ENCODE data around the gene DUS1L.
"Not testable (repeated sequence)": the region's sequence is repeated elsewhere in the genome, so short reads cannot be mapped to it uniquely, and the experiment has no call there.

Gene DUS1L

DNA sequence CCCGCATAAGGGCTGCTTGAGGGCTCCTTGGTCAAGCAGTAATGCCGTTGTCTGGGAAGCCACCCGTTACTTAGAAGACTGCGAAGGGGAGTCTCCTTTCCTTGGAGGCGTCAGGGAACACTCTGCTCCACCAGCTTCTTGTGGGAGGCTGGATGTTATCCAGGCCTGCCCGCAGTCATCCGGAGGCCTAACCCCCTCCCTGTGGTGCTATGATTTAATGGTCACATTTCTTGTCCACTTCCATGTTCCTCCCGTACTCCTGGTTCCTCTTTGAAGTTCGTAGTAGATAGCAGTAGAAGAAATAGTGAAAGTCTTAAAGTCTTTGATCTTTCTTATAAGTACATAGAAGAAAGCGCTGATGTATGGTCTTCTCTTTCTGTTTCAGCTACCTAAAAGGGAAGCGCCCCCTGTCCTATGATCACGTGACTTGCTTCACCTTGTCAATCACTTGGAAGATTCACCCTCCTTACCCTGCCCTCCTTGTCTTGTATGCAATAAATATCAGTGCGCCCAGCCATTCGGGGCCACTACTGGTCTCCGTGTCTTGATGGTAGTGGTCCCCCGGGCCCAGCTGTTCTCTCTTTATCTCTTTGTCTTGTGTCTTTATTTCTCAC lies 26.7 kb downstream of the DUS1L start:
- not testable (repeated sequence) for DNase-seq

DNA sequence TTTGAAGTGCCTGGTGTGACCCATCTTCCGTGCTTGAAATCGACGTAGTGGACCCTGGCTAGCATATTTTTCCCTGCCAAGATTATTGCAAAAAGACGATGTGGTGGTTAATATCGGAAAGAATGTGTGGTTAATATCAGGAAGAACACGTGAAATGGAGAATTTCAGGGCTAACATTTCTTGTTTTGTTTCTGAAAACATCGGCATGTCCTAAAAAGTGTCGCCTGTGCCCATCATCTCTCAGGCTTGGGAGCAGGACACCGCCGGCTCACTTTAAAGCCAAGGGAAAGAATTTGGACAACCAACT lies 27.8 kb downstream of the DUS1L start:
- no peak for DNase-seq

DNA sequence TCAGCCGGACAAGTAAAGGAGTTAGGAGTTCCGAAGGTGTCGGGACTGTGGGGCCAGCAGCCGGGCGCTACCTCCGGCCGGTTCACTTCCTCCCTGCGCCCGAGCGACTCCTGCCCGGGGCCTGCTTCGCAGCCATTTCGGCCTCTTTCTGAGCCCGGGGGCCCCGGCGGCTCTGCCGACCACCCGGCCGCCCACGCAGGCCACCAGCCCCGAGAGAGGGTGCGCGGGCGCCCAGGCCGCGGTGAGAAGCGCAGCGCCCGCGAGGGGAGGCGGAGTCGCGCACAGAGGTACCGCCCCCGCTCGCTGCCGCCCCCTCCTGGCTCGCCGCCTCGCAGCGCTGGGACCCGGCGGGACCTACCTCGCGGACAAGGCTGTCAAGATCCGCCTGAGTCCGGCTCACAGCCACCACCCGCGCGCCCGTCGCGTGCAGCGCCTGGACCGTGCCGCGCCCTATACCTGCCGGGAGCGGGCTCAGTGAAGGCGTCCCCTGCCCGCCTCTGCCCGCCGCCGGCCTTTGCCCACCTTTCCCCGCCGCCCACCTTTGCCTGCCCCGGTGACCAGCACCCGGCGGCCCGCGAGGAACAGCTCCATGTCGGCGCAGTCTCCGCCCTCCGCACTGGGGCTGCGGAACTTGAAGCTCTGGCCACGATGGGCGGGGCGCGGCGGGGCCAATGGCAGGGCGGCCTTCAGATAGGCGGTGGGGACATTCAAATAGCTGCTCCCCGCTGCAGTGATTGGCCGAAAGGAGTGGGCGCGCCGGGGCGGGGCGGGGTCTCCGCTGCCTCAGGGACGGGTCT lies 28.3 kb downstream of the DUS1L start, which contains the start of gene DCXR:
Gene DCXR, minus strand, starts transcription at position 606 of the 797 bp plus-strand sequence. Its CDS starts 15 bp downstream, at position 591.
- peak; percentile 92 for DNase-seq

DNA sequence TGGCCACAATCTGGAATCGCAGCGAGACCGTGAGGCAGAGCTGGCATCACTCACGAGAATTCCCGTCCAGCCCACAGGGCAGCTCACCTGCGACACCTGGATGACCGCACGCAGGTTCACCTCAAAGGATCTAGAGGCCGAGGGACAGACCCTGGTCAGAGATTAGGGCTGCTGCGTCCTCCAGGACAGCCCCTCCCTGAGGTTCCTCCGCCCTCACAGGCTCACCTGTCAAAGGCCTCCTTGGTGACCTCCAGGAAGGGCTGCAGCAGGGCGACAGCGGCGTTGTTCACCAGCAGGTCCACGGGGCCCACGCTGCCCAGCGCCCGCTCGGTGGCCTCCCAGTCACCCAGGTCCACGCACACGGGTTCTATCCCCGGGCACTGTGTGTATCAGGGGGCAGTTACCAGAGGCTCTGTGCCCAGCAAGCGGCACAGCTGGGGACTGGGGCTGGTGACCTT lies 28.9 kb downstream of the DUS1L start:
- no peak for DNase-seq

DNA sequence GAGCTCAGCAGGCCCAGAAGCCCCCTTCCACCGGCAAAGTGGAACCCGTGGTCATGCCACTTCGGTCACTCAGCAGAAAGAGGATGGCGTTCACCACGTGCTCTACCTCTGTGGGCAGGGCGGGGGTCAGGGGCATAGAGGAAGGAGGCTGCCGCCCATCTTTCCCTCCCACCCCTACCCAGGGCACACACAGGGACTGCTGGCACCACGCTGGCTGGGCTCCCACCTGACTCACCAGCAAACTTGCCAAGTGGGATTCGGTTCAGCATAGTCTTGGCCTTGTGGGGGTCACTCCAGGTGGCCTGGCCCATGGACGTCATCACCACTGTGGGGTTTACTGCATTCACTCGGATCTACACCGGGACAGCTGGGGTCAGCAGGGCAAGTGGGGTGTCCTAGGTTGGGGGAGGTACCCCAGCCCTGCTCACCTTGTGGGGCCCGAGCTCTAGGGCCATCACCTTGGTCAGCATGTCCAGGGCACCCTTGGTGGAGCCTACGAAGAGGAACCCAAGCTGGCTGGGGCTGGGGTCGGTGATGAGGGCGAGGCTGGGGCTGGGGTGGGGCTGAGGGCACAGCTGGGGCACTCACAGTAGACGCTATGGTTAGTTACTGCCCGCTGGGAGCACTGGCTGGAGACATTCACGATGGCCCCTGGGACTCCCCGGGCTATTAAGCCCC lies 29.5 kb downstream of the DUS1L start:
- DNase-seq, result no peak

DNA sequence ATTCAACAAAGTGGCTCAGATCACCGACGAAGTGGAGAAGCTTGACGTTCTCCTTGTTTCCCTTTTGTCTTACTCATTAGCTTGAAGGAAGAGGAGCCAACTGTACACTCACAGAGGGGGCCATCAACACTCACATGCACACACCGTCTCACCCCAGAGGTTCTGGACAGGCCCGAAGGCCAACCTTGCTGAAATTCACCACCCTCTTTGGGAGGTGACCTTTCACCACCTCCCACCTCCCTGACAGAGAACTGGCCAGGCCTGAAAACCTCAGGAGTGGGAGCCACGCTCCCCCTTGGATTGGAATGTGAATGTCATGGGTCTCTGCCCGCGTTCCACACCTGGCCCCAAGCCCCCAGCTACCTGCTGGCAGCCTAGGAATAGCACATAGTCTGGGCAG lies 30.1 kb downstream of the DUS1L start:
- DNase-seq, result no peak

DNA sequence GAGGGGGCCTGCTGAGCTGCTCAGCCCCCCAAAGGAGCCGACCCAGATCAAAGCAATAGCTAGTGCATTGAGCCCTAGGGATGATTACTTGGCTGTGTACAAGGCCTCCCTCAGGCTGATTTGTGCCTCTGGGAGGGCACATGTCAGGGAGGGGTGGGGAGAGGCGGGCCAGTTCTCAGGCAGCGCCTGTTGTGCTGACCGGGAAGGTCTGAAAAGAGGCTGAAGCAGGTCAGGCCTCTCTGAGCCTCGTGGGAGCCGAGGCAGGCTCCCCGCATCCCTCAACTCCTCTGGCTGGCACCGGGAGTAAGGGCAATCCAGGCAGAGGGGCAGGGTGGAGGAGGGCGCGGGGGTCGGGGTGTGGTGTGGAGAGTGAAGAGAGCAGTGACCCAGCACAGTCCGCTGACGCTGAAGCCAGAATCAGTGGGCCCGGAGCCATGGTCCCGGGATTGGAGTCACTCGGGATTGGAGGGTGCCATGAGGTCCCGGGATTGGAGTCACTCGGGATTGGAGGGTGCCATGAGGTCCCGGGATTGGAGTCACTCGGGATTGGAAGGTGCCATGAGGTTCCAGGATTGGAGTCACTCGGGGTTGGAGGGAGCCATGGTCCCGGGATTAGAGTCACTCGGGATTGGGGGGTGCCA lies 31.1 kb downstream of the DUS1L start:
- DNase-seq, result no peak

DNA sequence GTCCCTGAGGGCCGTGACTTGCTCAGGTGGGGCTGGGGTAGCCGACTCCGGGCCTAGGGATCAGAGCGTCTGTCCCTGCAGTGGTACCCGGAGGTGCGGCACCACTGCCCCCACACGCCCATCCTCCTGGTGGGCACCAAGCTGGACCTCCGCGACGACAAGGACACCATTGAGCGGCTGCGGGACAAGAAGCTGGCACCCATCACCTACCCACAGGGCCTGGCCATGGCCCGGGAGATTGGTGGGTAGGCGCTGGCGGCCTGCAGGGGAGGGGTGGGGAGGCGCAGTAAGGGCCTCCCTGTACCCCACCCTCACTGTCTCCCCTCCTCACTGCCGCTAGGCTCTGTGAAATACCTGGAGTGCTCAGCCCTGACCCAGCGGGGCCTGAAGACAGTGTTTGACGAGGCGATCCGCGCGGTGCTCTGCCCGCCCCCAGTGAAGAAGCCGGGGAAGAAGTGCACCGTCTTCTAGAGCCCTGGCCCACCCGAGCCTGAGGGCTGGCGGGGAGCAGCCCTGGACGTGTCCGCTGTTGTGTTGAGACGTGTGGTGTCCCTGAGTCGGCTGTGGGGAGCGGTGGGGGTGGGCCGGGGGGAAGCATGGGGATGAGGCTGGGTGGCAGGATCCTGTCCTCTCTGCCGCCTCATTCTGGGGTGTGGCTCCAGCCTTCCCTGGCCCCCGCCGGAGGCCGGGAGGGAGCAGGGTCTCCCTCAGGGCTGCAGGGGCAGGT lies 32.1 kb downstream of the DUS1L start:
- no peak for DNase-seq

DNA sequence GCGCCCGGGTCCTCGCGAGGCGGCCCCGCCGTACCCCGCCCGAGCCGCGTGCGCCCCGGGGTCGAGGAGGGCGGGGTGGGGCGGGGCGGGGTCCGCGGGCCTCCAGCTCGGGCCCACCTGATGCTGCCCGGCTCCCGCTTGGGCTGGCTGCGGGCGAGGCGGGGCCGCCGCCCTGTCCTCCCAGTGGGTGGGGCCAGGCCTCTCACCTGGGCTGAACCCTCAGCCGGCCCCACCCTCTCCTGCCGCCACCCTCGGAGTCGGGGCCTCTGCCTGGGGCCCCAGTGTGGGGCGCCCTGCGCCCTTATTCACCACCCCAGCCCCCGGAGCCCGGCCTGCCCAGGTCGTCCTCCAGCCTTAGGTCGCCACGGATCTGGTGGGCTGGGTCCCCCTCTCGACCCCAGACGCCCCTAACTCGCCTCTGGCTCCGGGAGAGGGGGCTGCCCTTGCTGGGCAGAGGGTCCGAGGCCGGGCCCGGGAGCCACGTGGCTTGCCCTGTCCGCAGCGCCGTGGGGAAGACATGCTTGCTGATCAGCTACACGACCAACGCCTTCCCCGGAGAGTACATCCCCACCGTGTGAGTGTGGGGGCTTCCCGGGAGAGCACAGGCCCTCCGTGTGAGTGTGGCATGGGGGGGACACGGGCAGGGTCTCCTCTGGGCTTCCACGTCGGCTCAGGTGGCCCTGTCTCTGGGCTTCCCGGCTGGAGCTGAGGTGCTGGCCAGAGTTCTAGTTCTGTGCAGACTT lies 33.5 kb downstream of the DUS1L start:
- DNase-seq, result peak; percentile 28

DNA sequence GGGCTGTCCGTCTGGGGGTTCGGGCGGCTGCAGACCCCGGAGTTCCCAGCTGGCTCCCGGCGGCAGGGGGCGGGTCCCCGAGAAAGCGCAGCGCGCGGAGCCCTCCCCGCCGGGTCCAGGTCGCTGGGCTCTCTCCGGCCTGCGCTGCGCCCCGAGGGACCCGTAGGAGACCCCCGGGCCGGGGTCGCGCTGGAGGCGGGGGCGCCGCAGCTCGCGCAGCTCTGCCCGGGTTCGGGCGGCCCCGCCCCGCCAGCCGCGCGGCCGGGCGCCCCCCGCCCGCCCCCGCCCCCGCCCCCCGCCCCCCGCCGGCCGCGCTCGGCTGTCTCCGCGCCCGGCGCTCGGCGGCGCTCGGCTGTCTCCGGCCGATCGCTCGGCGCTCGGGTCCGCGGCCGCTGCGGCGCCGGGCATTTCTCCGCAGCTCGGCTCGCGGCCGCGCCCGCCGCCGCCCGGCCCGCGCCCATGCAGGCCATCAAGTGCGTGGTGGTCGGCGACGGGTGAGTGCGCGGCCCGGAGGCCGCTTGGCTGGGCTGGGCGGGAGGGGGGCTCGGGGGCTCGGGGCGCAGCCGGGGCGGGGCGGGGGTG lies 34.2 kb downstream of the DUS1L start, which contains the start of gene RAC3:
Gene RAC3, plus strand, starts transcription at position 376 of the 582 bp plus-strand sequence. Its CDS starts 84 bp downstream, at position 460.
- peak; percentile 46 for DNase-seq

DNA sequence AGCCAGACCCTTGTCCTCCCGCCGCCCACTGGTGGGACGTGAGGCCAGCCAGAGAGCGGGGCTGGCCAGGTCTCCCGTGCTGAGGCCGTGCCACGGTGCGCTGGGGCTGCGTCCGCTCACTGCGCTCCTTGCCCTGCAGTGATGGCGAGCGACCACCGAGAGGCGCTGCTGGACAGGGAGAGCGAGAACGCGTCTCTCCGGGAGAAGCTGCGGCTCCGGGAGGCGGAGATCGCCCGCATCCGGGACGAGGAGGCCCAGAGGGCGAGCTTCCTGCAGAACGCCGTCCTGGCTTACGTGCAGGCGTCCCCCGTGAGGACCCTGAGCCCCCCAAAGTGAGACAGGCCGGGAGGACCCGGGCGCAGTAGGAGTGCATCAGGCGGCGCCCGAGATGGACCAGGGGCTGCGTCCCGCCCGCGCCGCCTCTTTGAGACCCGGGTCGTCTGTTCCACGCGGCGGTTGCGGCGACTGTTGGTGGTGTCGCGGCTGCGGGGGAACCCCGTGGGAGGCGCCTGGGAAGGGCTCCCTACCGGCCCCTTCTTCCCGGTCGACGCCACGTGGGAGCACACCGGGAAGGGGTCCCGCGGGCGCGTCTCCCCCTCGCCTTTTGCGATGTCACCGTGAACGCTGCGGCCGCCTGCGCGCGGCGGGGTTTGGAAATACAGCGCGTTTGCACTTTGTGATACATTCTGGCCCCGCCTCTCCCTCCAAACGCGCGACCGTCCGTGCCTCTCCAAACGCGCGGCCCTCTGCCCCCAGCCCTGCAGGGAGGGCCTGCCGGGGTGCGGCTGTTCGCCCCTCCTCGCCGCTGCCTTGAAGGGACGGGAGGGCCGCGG lies 34.9 kb downstream of the DUS1L start:
- peak; percentile 42 for DNase-seq

DNA sequence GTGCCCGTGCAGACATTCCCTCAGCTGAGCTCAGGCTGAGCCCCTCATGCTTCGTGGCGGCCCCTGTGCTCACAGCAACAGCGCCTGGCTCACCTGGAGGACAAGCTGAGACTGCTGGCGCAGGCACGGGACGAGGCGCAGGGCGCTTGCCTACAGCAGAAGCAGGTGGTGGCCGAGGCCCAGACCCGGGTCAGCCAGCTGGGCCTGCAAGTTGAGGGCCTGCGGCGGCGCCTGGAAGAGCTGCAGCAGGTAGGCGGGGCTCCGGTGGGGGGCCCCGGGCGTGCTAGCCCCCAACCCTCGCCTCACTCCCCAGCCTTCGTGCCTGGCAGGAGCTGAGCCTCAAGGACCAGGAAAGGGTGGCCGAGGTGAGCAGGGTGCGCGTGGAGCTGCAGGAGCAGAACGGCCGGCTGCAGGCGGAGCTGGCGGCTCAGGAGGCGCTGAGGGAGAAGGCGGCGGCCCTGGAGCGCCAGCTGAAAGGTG lies 35.6 kb downstream of the DUS1L start:
- no peak for DNase-seq

DNA sequence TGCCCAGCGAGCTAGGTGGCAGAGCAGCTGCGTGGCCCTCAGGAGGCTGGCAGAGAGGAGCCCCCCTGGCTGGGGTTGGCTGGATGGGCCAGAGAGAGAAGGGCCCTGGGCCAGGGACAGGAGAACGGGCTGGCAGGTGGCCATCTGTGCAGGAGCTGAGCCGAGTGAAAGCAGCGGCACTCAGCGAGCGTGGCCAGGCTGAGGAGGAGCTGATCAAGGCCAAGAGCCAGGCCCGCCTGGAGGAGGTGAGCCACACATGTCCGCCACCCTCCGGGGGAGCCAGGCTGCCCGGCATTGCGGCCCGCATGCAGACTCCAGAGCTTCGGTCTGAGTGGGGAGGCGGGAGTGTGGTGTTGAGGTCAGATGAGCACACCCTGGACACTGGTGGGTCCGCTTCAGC lies 36.2 kb downstream of the DUS1L start:
- DNase-seq, result no peak

DNA sequence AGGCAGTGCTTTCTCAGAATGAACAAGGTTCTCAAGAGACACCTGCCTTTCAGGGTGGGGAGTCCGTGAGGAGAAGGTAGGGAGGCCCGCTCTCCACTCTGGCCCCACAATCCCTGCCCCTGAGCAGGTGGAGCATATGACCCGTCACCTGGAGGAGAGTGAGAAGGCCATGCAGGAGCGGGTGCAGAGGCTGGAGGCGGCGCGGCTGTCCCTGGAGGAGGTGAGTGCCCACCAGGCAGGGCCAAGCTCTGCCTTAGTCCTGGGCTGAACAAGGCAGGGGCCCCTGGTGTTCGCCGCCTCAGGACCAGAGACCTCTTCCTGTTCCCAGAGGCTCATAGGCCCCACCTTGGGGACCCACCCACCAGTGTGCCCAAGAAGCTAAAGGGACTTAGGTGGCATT lies 36.6 kb downstream of the DUS1L start:
- no peak for DNase-seq

DNA sequence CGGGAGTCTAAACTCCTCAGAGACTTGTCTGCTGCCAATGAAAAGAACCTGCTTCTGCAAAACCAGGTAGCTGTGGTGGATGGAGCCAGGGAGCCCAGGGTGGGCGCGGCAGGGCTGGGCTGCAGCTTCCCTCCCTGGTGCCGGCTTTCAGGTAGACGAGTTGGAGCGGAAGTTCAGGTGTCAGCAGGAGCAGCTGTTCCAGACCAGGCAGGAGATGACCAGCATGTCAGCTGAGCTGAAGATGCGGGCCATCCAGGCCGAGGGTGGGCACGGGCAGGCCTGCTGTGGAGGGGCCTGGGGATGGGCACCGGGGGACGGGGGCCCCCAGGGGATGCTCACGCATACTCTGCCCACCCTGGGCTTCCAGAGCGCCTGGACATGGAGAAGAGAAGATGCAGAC lies 37.4 kb downstream of the DUS1L start:
- DNase-seq, result no peak

DNA sequence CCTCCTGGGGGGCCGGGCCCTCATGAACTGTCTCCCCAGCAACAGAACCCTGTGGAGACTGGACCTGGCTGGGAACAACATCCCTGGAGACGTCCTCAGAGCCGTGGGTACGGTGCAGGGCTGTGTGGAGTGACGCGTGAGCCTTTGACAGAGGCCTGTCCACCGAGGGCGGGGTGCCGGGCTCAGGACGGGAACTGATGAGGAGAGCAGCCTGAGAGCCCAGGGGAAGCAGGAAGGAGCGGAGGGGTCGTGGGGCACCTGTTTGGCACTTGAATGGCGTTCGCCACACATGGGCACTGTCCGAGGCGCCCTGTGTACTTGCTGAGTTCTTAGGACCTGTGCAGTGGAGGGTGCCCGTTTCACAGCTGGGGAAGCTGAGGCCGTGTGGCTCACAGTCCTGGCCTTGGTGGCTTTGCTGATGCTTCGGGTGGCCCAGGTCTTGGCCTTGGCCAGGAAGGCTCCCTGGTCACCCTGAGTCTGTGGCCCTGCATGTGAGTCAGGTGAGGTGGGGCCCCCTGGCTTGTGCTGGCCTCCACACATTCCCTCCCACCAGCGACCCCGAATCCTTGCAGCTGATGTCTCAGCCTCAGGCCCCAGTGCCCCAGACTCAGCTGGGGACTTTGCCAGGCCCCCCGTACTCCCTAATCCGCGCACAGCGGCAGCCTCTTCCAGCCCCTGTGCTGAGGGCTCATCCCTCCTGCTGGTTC lies 40.0 kb downstream of the DUS1L start:
- no peak for DNase-seq

DNA sequence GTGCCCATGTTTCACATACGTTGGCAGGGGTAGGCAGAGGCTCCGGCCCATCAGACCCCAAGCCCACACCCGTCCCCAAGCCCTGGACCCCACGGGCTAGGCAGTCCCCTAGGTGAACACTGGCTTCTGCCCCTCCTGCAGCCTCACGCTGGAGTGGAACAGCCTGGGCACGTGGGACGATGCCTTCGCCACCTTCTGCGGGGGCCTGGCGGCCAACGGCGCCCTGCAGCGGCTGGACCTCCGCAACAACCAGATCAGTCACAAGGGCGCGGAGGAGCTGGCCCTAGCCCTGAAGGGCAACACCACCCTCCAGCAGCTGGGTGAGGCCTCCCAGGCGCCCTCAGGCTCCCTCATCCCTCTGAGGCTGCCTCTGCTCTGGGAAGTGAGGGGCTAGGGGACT lies 40.7 kb downstream of the DUS1L start:
- DNase-seq, result no peak

DNA sequence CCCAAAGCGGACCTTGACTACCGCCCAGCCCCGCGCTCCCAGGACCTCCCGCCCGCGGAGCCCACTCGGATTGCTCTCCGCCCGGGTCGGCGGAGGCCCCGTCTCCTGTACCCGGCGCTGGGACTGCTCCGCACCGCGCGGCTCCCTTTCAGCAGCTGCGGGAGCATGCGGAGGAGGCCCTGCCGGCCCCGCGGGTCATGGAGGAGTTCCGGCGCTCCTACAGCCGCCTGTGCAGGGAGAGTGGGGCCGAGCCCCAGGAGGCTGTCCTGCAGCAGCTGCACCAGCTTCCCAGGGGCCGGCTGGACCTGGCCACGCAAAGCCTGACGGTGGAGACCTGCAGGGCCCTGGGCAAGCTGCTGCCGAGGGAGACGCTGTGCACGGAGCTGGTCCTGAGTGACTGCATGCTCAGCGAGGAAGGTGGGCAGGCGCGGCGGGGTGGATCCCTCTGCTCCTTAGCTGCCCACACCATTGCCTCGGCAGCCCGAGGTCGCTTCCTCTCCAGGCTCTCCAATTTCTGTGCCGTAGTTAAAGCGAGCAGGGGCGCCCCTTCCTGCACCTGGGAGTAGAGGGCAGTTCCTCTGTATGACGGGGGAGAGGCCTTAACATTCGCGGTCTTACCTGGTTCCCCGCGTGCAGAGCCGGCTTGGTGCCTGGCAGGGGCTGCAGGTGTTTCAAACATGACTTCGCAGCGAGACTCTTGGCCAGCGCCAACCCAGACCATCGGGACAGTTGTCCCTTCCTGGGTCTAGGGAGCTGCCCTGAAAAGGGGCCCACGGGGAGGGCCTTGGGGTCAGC lies 42.0 kb downstream of the DUS1L start:
- DNase-seq, result no peak

DNA sequence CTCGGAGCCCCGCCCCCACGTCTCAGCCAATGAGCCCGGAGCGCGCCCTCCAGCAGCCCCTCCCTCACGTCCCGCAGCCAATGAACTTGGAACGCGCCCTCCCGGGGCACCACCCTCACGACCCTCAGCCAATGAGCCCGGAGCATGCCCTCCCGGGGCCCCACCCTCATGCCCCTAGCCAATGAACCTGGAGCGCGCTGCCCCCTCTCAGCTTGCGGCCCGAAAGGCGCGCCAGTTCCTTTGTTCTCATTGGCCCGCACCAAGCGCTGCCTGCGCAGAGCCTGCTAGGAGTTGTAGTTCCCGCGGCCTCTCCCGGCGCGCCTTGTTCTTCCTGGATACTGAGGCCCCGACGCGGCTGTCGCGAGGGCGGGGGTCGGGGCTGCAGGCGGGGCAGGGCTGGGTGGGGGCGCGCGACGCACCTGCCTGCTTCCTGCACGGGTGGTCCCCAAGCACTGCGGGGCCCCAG lies 42.6 kb downstream of the DUS1L start, which contains the start of gene LRRC45:
Gene LRRC45, plus strand, starts transcription at position 325 of the 466 bp plus-strand sequence. CDS start 339 bp downstream, outside the sequence.
- DNase-seq, result peak; percentile 98

All from NCI-H1048 (cell line).